Activated CD8-positive, alpha-beta memory T cell treated with anti-CD3 and anti-CD28 coated beads, Interleukin-2, amount 50 U/mL, for 1 hour (primary cell): ENCODE measurements around the gene SULF2.

Experiments
- DNase-seq: peaks from one replicate; pipeline ENCODE4 v3.0.0-alpha.2; 2020; ENCODE audit errors: extremely low read depth

SULF2 gene

GRCh38 chr20:47684306-47685080, 100.8 kb downstream of the SULF2 start:
- no peak for DNase-seq

- DNase-seq: no peak
Observed at GRCh38 chr20:47682916-47683315, 102.4 kb downstream of the SULF2 start.

DNA sequence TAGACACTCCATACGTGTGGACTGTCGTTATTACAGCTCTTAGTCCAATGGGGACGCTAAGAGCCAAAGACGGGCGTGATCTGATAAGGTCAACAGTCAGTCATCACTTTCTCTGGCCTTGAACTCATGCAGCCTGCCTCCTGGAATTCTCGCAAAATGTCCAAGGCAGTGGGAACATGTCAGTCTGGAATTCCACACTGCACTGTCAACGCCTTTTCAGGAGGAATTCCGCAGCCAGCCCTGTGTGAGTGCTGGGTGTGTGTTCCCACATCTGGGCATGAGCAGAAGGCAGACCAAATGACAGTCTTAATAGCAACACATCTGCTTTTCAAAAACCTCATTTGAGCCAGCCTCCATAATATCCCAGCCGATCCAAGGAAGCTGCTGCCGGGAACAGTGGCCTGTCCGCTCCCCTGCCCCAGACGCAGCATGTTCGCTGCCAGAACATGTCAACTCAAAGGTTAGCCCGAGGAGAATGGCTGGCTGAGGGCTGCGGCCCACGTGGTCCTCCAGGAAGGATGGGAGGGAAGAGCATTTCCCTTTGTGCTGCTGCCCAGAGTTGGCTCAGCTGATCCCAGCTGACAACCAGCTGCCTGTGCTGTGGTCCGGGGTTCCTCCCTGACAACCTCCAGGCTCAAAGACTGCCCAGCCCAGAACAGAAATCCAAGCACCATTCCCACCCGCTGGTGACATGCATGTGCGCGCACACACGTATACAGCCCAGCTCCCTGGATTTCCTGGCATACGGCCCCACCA, 103.1 kb downstream of the SULF2 start:
- DNase-seq: no peak

DNA sequence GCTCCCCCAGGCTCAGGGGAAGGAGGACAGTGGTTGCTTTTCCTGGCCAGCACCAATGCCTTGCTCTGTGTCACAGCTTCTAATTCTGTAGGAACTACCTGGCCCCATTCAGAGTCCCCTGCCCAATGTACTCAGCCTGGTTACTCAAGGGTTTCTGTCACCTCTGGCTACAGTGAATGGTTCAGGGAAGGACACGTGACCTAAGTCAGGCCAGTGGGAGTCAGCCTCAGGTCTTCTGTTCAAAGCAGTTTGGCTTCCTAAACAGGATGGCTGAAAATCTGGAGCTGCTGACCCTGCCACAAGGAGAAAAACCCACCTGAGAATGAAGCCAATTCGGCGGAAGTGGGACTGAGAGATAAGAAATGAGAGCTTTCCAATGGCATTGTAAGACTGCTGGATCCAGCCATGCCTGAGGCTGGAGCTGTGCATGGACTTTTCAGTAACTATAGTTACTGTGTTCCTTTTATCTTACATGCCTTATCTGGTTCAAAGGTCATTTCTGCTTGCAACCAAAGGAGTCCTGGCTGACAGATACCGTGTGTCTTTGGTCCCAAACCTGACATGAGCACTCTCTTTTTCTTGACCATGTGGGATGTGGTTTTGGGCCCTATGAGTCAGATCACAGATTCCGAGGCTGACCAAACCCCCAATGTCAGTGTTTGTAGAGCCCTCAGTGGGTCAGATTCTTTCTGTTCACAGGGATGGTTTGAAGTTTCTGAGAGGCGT, 104.3 kb downstream of the SULF2 start:
- DNase-seq: no peak

- DNase-seq: no peak
Observed at GRCh38 chr20:47679462-47679861, 105.8 kb downstream of the SULF2 start.

DNA sequence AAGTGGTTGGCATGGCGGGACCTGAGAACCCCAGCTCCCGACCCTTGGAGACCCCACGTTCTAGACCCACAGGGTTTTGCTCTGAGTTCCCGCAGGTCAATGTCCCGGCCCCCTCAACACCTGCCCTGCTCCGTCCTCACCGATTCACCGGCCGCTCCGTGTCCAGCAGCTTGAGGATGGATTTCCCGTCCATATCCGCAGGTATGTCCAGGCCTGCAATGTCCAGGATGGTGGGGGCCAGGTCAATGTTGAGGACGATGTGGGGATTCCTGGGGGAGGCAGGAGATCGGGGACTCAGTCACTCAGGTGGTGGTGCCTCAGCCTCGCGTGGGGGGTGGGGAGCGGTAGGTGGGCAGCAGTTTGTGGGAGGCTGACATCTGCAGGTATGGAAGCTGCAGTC, 106.7 kb downstream of the SULF2 start:
- no peak for DNase-seq

GRCh38 chr20:47677635-47678453, 107.4 kb downstream of the SULF2 start:
- peak; percentile 4 for DNase-seq

GRCh38 chr20:47676912-47677634, 108.2 kb downstream of the SULF2 start:
- no peak for DNase-seq

DNA sequence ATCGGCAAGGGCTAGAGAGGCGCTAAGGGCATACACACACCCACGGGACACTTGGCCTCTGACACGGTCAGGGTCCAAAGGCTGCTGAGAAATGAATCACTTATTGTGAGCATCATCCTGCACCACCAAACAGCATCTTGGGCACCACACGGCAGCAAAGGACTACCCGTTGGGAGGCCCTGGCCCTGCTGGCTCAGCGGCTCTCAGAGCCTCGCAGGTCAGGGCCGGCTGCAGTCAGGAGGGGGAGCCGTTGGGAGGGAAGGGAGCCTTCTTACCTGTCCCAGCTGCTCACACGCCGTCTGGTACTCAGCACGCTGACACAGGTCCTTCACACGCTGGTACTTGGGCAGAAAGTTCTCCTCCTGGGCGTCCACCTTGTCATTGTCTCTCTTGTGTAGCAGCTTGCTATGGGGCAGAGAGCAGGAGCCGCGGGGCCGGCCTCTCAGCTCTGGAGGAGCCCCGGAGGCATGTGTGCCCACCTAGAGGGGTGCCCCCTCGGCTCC, 109.0 kb downstream of the SULF2 start:
- no peak for DNase-seq

DNA sequence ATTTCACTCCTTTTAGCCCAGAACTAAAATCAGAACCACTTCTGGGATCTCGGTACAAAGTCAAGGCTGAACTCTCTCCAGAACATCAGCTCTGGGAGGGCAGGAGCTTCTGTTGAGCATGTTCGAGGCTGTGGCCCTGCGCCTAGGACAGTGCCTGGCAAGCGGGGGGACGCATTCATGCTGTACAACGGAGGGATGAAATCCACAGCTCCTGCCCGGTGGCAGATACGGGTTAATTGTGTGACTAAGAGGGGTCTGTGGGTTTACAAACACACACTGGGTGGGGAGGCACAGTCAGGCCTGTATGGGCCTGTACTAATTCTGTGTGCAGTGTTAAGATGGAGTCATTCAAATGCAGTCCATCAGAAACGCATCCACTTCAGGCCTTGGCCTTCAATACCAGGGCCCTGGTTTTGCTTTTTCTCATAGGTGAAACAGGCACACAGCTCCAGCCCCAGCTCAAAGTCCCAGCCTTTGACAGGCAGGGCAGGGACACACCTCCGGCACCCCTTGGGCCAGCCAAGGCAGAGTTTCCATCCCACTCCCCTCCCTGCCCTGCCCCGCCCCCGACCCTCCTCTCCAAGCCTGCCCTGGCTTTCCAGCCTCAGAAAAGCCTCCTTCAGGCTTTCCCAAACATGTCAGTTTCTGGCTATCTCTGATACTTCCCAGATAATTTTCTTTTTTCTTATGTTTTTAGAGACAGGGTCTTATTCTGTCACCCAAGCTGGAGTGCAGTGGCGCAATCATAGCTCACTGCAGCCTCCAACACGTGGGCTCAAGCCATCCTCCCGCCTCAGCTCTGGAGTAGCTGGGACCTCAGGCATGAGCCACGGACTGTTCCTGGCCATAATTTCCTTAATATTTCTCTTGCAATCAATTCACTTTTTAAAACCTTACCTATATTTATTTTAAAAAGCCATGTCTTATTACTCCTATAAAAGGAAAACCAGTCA, 109.8 kb downstream of the SULF2 start:
- DNase-seq: no peak

- no peak for DNase-seq
Observed at GRCh38 chr20:47674686-47675085, 110.6 kb downstream of the SULF2 start.

- no peak for DNase-seq
Observed at GRCh38 chr20:47674145-47674544, 111.1 kb downstream of the SULF2 start.

GRCh38 chr20:47673671-47673955, 111.7 kb downstream of the SULF2 start:
- no peak for DNase-seq

- DNase-seq: no peak
Observed at GRCh38 chr20:47672886-47673670, 112.2 kb downstream of the SULF2 start.

DNA sequence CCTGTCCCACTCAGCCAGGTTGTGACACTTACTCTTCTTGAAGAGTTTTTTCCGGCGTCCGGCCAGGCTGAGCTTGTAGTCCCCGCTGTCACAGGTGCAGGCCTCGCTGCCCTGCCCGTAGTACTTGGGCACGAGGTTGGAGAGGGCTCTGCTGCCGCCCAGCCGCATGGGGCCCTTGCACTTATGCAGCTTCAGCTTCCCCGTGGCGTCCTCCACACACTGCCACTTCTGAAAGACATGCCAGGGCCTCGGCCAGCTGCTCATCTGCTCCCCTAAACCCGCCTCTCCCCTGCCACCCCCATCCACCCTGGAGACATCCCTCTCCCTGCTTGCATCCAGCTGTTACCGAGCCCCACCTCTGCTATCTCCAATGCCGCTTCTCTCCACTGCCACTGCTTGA, 113.1 kb downstream of the SULF2 start:
- DNase-seq: no peak

GRCh38 chr20:47670913-47671312, 114.4 kb downstream of the SULF2 start:
- DNase-seq: no peak

DNA sequence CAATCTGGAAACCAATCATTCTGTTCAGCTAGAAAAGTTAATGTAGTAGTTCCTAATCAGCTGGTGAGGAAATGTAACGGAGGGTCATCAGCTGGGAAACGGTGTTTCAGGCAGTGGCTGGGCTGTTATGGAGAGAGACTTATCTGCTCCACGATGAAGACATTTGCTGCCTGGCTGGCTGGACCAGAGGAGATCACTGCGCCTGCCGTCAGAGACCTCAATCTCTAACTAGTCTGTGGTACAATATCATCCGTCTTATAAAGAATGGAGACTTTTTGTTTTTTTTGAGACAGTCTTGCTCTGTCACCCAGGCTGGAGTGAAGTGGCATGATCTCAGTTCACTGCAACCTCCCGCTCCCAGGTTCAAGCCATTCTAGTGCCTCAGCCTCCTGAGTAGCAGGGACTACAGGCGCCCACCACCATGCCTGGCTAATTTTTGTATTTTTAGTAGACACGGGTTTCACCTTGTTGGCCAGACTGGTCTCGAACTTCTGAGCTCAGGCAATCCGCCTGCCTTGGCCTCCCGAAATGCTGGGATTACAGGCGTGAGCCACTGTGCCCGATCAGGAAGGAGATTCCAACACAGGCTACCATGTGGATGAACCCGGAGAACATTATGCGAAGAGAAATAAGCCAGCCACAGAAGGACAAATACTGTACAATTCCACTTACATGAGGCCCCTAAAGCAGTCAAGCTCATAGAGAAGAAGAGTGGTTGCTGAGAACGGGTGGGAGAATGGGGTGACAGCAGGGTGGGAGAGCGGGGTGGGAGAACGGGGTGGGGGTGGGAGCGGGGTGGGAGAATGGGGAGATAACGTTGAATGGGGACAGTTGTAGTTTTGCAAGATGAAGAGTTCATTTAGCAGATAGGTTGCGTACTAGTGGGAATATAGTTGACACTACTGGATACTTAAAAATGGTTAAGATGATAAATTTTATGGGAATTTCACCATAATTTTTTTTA, 115.1 kb downstream of the SULF2 start:
- DNase-seq: no peak

GRCh38 chr20:47669489-47669888, 115.8 kb downstream of the SULF2 start:
- DNase-seq: no peak
